ENCODE data around the gene AMFR.

GRCh38 chr16:56363781-56364565 lies 61.4 kb downstream of the AMFR start:
- TF ChIP-seq TAF1 (IDR thresholded peaks at IDR 0.05; ENCODE audit: borderline replicate concordance, low read depth, low read length), result no peak
- TF ChIP-seq POLR2AphosphoS5 (IDR thresholded peaks at IDR 0.05; ENCODE audit: low read depth, low read length), result no peak
- no peak for TF ChIP-seq POLR2A (IDR thresholded peaks at IDR 0.05; ENCODE audit: low read depth, low read length)

Data from GM12892 (cell line).